ENCODE data around the gene GLIS2. TPM values are rescaled to one million over a fixed set of nuclear protein-coding genes. Genes with fewer than 3 reads are reported as not detected.

The GLIS2 gene
- total RNA-seq, 1 experiment from 2014 or later: 2.1 TPM

- ChIA-PET POLR2A (ENCODE audit: unreplicated experiment) (no interaction called here), CTCF (no interaction called here)
- Histone ChIP-seq H3K4me1 (ENCODE audit: insufficient read depth, low read length) (peaks cover 28% of the 10 kb centered on the region), H3K4me3 (ENCODE audit: low read length) (no peak overlapping the region), H3F3A (ENCODE audit: low read length, unreplicated experiment) (peaks cover 5% of the 10 kb centered on the region), H2AFZ (ENCODE audit: low read length) (no peak overlapping the region), H3K9ac (ENCODE audit: low read length) (no peak overlapping the region), H4K20me1 (ENCODE audit: low read length) (no peaks in the 10 kb centered on the region), H3K9me3 (ENCODE audit: low read length) (no peaks in the 10 kb centered on the region), H3K4me2 (ENCODE audit: low read length) (peak overlapping the region; percentile 51; the same call in 1 of the 2 replicates), H3K9me2 (replicated peaks; ENCODE audit: low read length) (no peaks in the 10 kb centered on the region), H3K27me3 (ENCODE audit: low read length) (no peaks in the 10 kb centered on the region), H3K36me3 (ENCODE audit: low read depth, low read length) (no peaks in the 10 kb centered on the region), H3K27ac (ENCODE audit: low read length) (no peak overlapping the region), H3K79me2 (ENCODE audit: low read length) (no peaks in the 10 kb centered on the region)
- TF ChIP-seq CTCF (conservative IDR thresholded peaks at IDR 0.05; ENCODE audit: low read depth, low read length) (no peak), EZH2phosphoT487 (IDR thresholded peaks at IDR 0.05; ENCODE audit: borderline replicate concordance, low read length) (no peak), EZH2 (IDR thresholded peaks at IDR 0.05; ENCODE audit: low read length, unreplicated experiment) (no peak)
- BruUV-seq (replicated peaks): no TSS peak
- DNase-seq: peak; percentile 32
- peak; percentile 76 for ATAC-seq
- intact Hi-C loops (cut with micrococcal nuclease): no loop called here
These were observed 21.9 kb upstream of the GLIS2 start for GRCh38 chr16:4293822-4294457.

GRCh38 chr16:4295581-4295980 is 20.3 kb upstream of the GLIS2 start:
- H4K20me1 ChIP-seq (ENCODE audit: low read length): no peaks in the 10 kb centered on the region
- no peak overlapping the region for H2AFZ ChIP-seq (ENCODE audit: low read length)
- intact Hi-C loops (cut with micrococcal nuclease): no loop called here
- DNase-seq (no peak), ATAC-seq (no peak)
- no peak overlapping the region for H3K4me2 ChIP-seq (ENCODE audit: low read length)
- ChIA-PET POLR2A (ENCODE audit: unreplicated experiment) (no interaction called here), CTCF (no interaction called here)
- no peak overlapping the region for H3K9ac ChIP-seq (ENCODE audit: low read length)
- peaks cover 27% of the 10 kb centered on the region for H3K4me1 ChIP-seq (ENCODE audit: insufficient read depth, low read length)
- TF ChIP-seq CTCF (conservative IDR thresholded peaks at IDR 0.05; ENCODE audit: low read depth, low read length): no peak
- no peak for TF ChIP-seq EZH2phosphoT487 (IDR thresholded peaks at IDR 0.05; ENCODE audit: borderline replicate concordance, low read length)
- no peak for TF ChIP-seq EZH2 (IDR thresholded peaks at IDR 0.05; ENCODE audit: low read length, unreplicated experiment)
- H3K4me3 ChIP-seq (ENCODE audit: low read length): no peak overlapping the region
- H3F3A ChIP-seq (ENCODE audit: low read length, unreplicated experiment): peaks cover 8% of the 10 kb centered on the region
- no peaks in the 10 kb centered on the region for H3K36me3 ChIP-seq (ENCODE audit: low read depth, low read length)
- H3K79me2 ChIP-seq (ENCODE audit: low read length): no peaks in the 10 kb centered on the region
- BruUV-seq (replicated peaks): no TSS peak
- no peaks in the 10 kb centered on the region for H3K9me2 ChIP-seq (replicated peaks; ENCODE audit: low read length)
- H3K9me3 ChIP-seq (ENCODE audit: low read length): no peaks in the 10 kb centered on the region
- no peak overlapping the region for H3K27ac ChIP-seq (ENCODE audit: low read length)
- no peaks in the 10 kb centered on the region for H3K27me3 ChIP-seq (ENCODE audit: low read length)

DNA sequence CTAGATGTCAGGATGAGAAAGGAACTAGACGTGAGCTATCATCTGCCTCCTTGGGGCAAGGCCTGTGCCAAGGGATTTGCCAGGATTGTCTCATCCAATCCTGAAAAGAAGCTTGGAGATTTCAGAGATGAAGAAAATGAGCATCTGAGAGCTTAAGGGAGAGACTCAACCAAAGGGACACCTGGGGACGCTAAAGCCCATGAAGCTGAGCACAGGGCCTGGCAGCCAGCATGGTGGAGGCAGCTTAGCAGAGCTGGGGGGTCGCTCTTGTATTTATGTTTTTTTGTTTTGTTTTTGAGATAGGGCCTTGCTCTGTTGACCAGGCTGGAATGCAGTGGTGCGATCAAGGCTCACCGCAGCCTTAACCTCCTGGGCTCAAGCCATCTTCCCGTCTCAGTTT is 18.4 kb upstream of the GLIS2 start:
- no TSS peak for BruUV-seq (replicated peaks)
- no peak overlapping the region for H3K27ac ChIP-seq (ENCODE audit: low read length)

More for the DNA sequence above, 18.4 kb upstream of the GLIS2 start:
- Histone ChIP-seq H3K4me1 (ENCODE audit: insufficient read depth, low read length) (peaks cover 24% of the 10 kb centered on the region), H4K20me1 (ENCODE audit: low read length) (no peaks in the 10 kb centered on the region), H3F3A (ENCODE audit: low read length, unreplicated experiment) (peaks cover 5% of the 10 kb centered on the region), H3K4me2 (ENCODE audit: low read length) (no peak overlapping the region), H3K9me2 (replicated peaks; ENCODE audit: low read length) (no peaks in the 10 kb centered on the region), H3K4me3 (ENCODE audit: low read length) (no peak overlapping the region), H3K27me3 (ENCODE audit: low read length) (no peaks in the 10 kb centered on the region), H3K36me3 (ENCODE audit: low read depth, low read length) (no peaks in the 10 kb centered on the region), H3K9ac (ENCODE audit: low read length) (no peak overlapping the region), H3K79me2 (ENCODE audit: low read length) (no peaks in the 10 kb centered on the region), H2AFZ (ENCODE audit: low read length) (no peak overlapping the region), H3K9me3 (ENCODE audit: low read length) (no peaks in the 10 kb centered on the region)
- ATAC-seq: no peak
- TF ChIP-seq CTCF (conservative IDR thresholded peaks at IDR 0.05; ENCODE audit: low read depth, low read length) (no peak), EZH2 (IDR thresholded peaks at IDR 0.05; ENCODE audit: low read length, unreplicated experiment) (no peak), EZH2phosphoT487 (IDR thresholded peaks at IDR 0.05; ENCODE audit: borderline replicate concordance, low read length) (no peak)
- DNase-seq: no peak
- intact Hi-C loops (cut with micrococcal nuclease): no loop called here
- POLR2A ChIA-PET (ENCODE audit: unreplicated experiment): no interaction called here
- CTCF ChIA-PET: interaction anchor here (0.7 kb wide), 1 partner anchor 97 kb away, joined by 4 read pairs; no protein-coding TSS in a partner anchor
